ENCODE results near the gene HAND1.

Gene HAND1

GRCh38 chr5:154437281-154437965 is 40.6 kb downstream of the HAND1 start:
- Histone ChIP-seq H2AFZ (ENCODE audit: low read depth, low read length, severe bottlenecking) (no peak overlapping the region), H3K79me2 (ENCODE audit: insufficient read depth, low read length) (no peaks in the 10 kb centered on the region), H3K27ac (ENCODE audit: low read depth, low read length) (no peak overlapping the region), H3K9me2 (replicated peaks; ENCODE audit: insufficient read depth, low read length) (no peaks in the 10 kb centered on the region), H3K27me3 (ENCODE audit: low read length) (no peaks in the 10 kb centered on the region), H3F3A (ENCODE audit: insufficient read depth) (no peaks in the 10 kb centered on the region), H3K4me2 (ENCODE audit: low read depth, low read length, poor library complexity, severe bottlenecking) (no peak overlapping the region), H3K4me3 (ENCODE audit: insufficient read depth, low read length, poor library complexity, severe bottlenecking) (no peak overlapping the region), H3K9ac (ENCODE audit: low read length) (no peak overlapping the region), H3K9me3 (ENCODE audit: insufficient read depth, low read length) (no peaks in the 10 kb centered on the region), H4K20me1 (ENCODE audit: low read depth, low read length) (no peaks in the 10 kb centered on the region), H3K36me3 (ENCODE audit: low read length) (0 out of 2 replicates have a peak, but pooled peaks cover 3% of the 10 kb centered on the region)
- no peak for TF ChIP-seq EZH2phosphoT487 (conservative IDR thresholded peaks at IDR 0.05; ENCODE audit: low read length)
- TF ChIP-seq, protein P1, sequence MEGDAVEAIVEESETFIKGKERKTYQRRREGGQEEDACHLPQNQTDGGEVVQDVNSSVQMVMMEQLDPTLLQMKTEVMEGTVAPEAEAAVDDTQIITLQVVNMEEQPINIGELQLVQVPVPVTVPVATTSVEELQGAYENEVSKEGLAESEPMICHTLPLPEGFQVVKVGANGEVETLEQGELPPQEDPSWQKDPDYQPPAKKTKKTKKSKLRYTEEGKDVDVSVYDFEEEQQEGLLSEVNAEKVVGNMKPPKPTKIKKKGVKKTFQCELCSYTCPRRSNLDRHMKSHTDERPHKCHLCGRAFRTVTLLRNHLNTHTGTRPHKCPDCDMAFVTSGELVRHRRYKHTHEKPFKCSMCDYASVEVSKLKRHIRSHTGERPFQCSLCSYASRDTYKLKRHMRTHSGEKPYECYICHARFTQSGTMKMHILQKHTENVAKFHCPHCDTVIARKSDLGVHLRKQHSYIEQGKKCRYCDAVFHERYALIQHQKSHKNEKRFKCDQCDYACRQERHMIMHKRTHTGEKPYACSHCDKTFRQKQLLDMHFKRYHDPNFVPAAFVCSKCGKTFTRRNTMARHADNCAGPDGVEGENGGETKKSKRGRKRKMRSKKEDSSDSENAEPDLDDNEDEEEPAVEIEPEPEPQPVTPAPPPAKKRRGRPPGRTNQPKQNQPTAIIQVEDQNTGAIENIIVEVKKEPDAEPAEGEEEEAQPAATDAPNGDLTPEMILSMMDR (IDR thresholded peaks at IDR 0.05; ENCODE audit: insufficient read depth, low read length, poor library complexity, severe bottlenecking), result no peak

DNA sequence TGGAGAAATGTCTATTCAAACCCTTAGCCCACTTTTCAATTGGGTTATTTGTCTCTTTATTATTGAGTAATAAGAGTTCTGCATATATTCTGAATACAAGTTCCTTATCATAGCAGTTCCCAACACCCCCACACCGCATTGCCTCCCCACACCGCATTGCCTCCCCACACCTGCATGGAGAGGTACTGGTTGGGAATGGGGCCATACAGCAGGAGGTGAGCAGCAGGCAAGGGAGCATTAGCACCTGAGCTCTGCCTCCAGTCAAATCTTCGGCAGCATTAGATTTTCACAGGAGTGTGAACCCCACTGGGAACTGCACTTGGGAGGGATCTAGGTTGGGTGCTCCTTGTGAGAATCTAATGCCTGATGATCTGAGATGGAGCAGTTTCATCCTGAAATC is 42.8 kb downstream of the HAND1 start:
- no peaks in the 10 kb centered on the region for H3K27me3 ChIP-seq (ENCODE audit: low read length)
- H3K36me3 ChIP-seq (ENCODE audit: low read length), result 0 out of 2 replicates have a peak, but pooled peaks cover 3% of the 10 kb centered on the region
- H2AFZ ChIP-seq (ENCODE audit: low read depth, low read length, severe bottlenecking), result no peak overlapping the region
- H3K4me3 ChIP-seq (ENCODE audit: insufficient read depth, low read length, poor library complexity, severe bottlenecking), result no peak overlapping the region
- no peaks in the 10 kb centered on the region for H3K9me3 ChIP-seq (ENCODE audit: insufficient read depth, low read length)
- H3K9me2 ChIP-seq (replicated peaks; ENCODE audit: insufficient read depth, low read length), result no peaks in the 10 kb centered on the region
- no peak overlapping the region for H3K9ac ChIP-seq (ENCODE audit: low read length)
- no peak overlapping the region for H3K27ac ChIP-seq (ENCODE audit: low read depth, low read length)
- no peaks in the 10 kb centered on the region for H3K79me2 ChIP-seq (ENCODE audit: insufficient read depth, low read length)
- no peak overlapping the region for H3K4me2 ChIP-seq (ENCODE audit: low read depth, low read length, poor library complexity, severe bottlenecking)
- no peak for TF ChIP-seq EZH2phosphoT487 (conservative IDR thresholded peaks at IDR 0.05; ENCODE audit: low read length)
- TF ChIP-seq, protein P1 (IDR thresholded peaks at IDR 0.05; ENCODE audit: insufficient read depth, low read length, poor library complexity, severe bottlenecking), result no peak
- no peaks in the 10 kb centered on the region for H4K20me1 ChIP-seq (ENCODE audit: low read depth, low read length)
- H3F3A ChIP-seq (ENCODE audit: insufficient read depth), result no peaks in the 10 kb centered on the region

GRCh38 chr5:154430961-154431630 is 46.9 kb downstream of the HAND1 start:
- no peaks in the 10 kb centered on the region for H3K79me2 ChIP-seq (ENCODE audit: insufficient read depth, low read length)
- no peaks in the 10 kb centered on the region for H3K36me3 ChIP-seq (ENCODE audit: low read length)
- no peak overlapping the region for H3K9ac ChIP-seq (ENCODE audit: low read length)
- H3K9me3 ChIP-seq (ENCODE audit: insufficient read depth, low read length), result no peaks in the 10 kb centered on the region
- H3F3A ChIP-seq (ENCODE audit: insufficient read depth), result no peaks in the 10 kb centered on the region
- H2AFZ ChIP-seq (ENCODE audit: low read depth, low read length, severe bottlenecking), result no peak overlapping the region
- no peaks in the 10 kb centered on the region for H4K20me1 ChIP-seq (ENCODE audit: low read depth, low read length)
- no peaks in the 10 kb centered on the region for H3K27me3 ChIP-seq (ENCODE audit: low read length)
- no peaks in the 10 kb centered on the region for H3K9me2 ChIP-seq (replicated peaks; ENCODE audit: insufficient read depth, low read length)
- H3K4me2 ChIP-seq (ENCODE audit: low read depth, low read length, poor library complexity, severe bottlenecking), result no peak overlapping the region
- no peak for TF ChIP-seq EZH2phosphoT487 (conservative IDR thresholded peaks at IDR 0.05; ENCODE audit: low read length)
- TF ChIP-seq, protein P1 (IDR thresholded peaks at IDR 0.05; ENCODE audit: insufficient read depth, low read length, poor library complexity, severe bottlenecking), result no peak
- H3K4me3 ChIP-seq (ENCODE audit: insufficient read depth, low read length, poor library complexity, severe bottlenecking), result no peak overlapping the region
- no peak overlapping the region for H3K27ac ChIP-seq (ENCODE audit: low read depth, low read length)
